OCI-LY3 (cell line): Measurements from ENCODE around the gene EWSR1.

ENCODE experiments used
- CTCF ChIP-seq: fragments of 200-600, 300-600 bp; sonication (generic); IDR thresholded peaks from 2 replicates; pipeline ENCODE4 v1.5.1; 2014; ENCODE audit warnings: antibody characterized with exemption, low read length, low read depth
- EZH2phosphoT487 ChIP-seq: fragments of 200-600 bp; shearing (Covaris generic); IDR thresholded peaks from 2 replicates; pipeline ENCODE4 v1.6.1; 2018; ENCODE audit warnings: antibody characterized with exemption, mixed run types, low read depth

GRCh38 chr22:29328055-29328454, 60.0 kb downstream of the EWSR1 start:
- TF ChIP-seq CTCF (no peak), EZH2phosphoT487 (no peak)
